ENCODE measurements around the gene PGAP3. TPM values are rescaled to one million over a fixed set of nuclear protein-coding genes. Genes with fewer than 3 reads are reported as not detected.

Gene PGAP3
- total RNA-seq, 1 experiment from 2014 or later, result 29.0 TPM

DNA sequence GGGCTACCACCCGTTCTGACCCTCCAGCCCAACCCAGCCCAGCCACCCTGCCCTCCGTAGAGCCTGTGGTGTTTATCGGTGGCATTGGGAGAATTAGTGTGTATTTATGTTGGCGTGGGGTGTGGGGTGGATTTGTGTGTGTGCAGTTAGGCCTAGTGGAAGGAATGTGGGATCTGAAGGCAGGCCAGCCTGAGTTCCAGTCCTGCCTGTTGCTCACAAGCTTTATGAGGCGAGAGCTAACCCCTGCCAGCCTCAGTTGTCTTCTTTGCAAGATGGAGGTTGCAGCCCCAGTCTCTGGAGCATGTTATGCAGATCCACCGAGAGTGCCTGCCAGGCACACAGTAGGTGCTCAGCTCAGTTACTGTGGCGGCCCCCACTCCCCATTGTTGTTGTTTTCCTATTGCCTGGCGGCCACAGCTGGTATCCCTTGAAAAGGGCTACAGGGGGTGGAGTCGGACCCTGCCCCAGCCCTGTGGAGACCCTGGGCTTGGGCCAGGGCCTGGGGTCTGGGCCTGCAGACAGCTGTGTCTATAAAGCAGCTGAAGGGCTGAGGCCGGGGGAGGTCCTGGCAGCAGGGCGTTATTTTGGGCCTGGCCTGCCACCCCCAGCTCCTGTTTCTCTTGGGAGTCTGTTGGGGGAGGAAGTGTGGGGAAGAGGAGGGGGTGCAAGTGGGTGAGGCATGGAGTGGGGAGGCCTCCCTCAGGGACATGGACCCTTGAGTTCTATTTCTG lies 17.1 kb upstream of the PGAP3 start:
- Mint-ChIP-seq H3K4me1 (peaks cover 45 to 55% of the 10 kb centered on the region in 2 experiments), H3K9me3 (no peaks in the 10 kb centered on the region), H3K4me3 (peak overlapping the region in 1 of 2 experiments; percentile 59; a peak in 4 of 5 replicates), H3K27me3 (ENCODE audit: low read depth) (no peaks in the 10 kb centered on the region), H3K36me3 (ENCODE audit: insufficient read depth in 1 of 3, low read depth in 3 of 3) (peaks cover 42 to 65% (median 50%) of the 10 kb centered on the region in 3 experiments), H3K27ac (peak overlapping the region; percentile 60 to 90 (median 85))
- no peak overlapping the region for H4K91ac ChIP-seq (ENCODE audit: insufficient read length, low read depth, low read length)
- peaks cover 51% of the 10 kb centered on the region for H3K79me2 ChIP-seq (ENCODE audit: insufficient read depth, low read length)
- H3K23me2 ChIP-seq (ENCODE audit: insufficient read length, low read depth, low read length, poor library complexity, severe bottlenecking), result peaks cover 8% of the 10 kb centered on the region
- no peak overlapping the region for H3T11ph ChIP-seq (ENCODE audit: low read length)
- no peak overlapping the region for H2BK20ac ChIP-seq (ENCODE audit: low read depth, low read length, poor library complexity, severe bottlenecking)
- TF ChIP-seq, protein P1, sequence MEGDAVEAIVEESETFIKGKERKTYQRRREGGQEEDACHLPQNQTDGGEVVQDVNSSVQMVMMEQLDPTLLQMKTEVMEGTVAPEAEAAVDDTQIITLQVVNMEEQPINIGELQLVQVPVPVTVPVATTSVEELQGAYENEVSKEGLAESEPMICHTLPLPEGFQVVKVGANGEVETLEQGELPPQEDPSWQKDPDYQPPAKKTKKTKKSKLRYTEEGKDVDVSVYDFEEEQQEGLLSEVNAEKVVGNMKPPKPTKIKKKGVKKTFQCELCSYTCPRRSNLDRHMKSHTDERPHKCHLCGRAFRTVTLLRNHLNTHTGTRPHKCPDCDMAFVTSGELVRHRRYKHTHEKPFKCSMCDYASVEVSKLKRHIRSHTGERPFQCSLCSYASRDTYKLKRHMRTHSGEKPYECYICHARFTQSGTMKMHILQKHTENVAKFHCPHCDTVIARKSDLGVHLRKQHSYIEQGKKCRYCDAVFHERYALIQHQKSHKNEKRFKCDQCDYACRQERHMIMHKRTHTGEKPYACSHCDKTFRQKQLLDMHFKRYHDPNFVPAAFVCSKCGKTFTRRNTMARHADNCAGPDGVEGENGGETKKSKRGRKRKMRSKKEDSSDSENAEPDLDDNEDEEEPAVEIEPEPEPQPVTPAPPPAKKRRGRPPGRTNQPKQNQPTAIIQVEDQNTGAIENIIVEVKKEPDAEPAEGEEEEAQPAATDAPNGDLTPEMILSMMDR (conservative IDR thresholded peaks at IDR 0.05), result peak; percentile 39; the same call in 1 of the 3 replicates
- no peaks in the 10 kb centered on the region for H3K79me1 ChIP-seq (ENCODE audit: insufficient read depth, low read depth, low read length, poor library complexity, severe bottlenecking)
- no peaks in the 10 kb centered on the region for H4K20me1 ChIP-seq (ENCODE audit: control insufficient read depth, insufficient read depth, insufficient read length)
- no peak overlapping the region for H3K14ac ChIP-seq (ENCODE audit: insufficient read depth, low read length)
- no peak overlapping the region for H3K4ac ChIP-seq (ENCODE audit: low read depth, low read length)
- no peak overlapping the region for H2AFZ ChIP-seq (ENCODE audit: low read length)
- no peak overlapping the region for H2BK15ac ChIP-seq (ENCODE audit: low read depth, low read length)
- peak; percentile 59 for DNase-seq
- H3K27ac ChIP-seq (ENCODE audit: insufficient read length, low read depth, low read length), result no peak overlapping the region
- peaks cover 16% of the 10 kb centered on the region for H3K4me1 ChIP-seq (ENCODE audit: insufficient read depth, low read length)
- H3K23ac ChIP-seq (ENCODE audit: insufficient read length, low read depth, low read length), result no peak overlapping the region
- no peaks in the 10 kb centered on the region for H3K9me3 ChIP-seq (ENCODE audit: control insufficient read depth, low read depth, low read length)
- no peaks in the 10 kb centered on the region for H3K27me3 ChIP-seq (ENCODE audit: insufficient read depth, low read length)
- H4K5ac ChIP-seq (ENCODE audit: insufficient read length, low read depth, low read length), result no peak overlapping the region
- H2BK120ac ChIP-seq (ENCODE audit: low read depth, low read length, poor library complexity, severe bottlenecking), result no peak overlapping the region
- H4K8ac ChIP-seq (replicated peaks; ENCODE audit: insufficient read length, low read depth, low read length), result no peak overlapping the region
- H3K4me2 ChIP-seq (ENCODE audit: insufficient read depth, insufficient read length, low read length), result no peak overlapping the region
- H2AK5ac ChIP-seq (ENCODE audit: insufficient read length, low read length), result no peak overlapping the region
- H2BK12ac ChIP-seq (ENCODE audit: insufficient read length, low read depth, low read length), result no peak overlapping the region
- H3K56ac ChIP-seq (ENCODE audit: insufficient read length, low read depth, low read length), result no peak overlapping the region
- WGBS (ENCODE audit: extremely low coverage, insufficient read length, low lambda C conversion rate), result no CpG with 5 or more reads among the region's 11 CpGs
- H3K9ac ChIP-seq (ENCODE audit: extremely low read depth, insufficient read length, low read length), result no peak overlapping the region
- H2BK5ac ChIP-seq (ENCODE audit: insufficient read length, low read length), result no peak overlapping the region
- no peak overlapping the region for H3K18ac ChIP-seq (ENCODE audit: insufficient read length, low read depth, low read length)
